NCI-H748 (cell line): ENCODE results near the gene RANGRF.
"Not testable (repeated sequence)": the region's sequence is repeated elsewhere in the genome, so short reads cannot be mapped to it uniquely, and the experiment has no call there.

Experiments
- DNase-seq: peaks from one replicate; lab custom pipeline; 2025; ENCODE audit not compliant: unreplicated experiment; lab: John Stamatoyannopoulos, UW

Gene RANGRF

GRCh38 chr17:8288336-8289102 is at the start of gene RANGRF:
Gene RANGRF, plus strand, starts transcription at chr17:8288670. Its CDS starts 119 bp downstream, at chr17:8288789.
- DNase-seq, result peak; percentile 93

- DNase-seq, result no peak
Observed at GRCh38 chr17:8243827-8244226, 44.6 kb upstream of the RANGRF start.

GRCh38 chr17:8244768-8245167 is 43.7 kb upstream of the RANGRF start:
- no peak for DNase-seq

- DNase-seq, result peak; percentile 99
Observed at GRCh38 chr17:8248751-8249607, 39.5 kb upstream of the RANGRF start, which contains the start of gene PFAS. Gene PFAS, plus strand, starts transcription at chr17:8249289. Its CDS starts 4,649 bp downstream, at chr17:8253938.

GRCh38 chr17:8249621-8250500 is 38.6 kb upstream of the RANGRF start:
- DNase-seq, result no peak

GRCh38 chr17:8251411-8251810 is 37.1 kb upstream of the RANGRF start:
- not testable (repeated sequence) for DNase-seq

GRCh38 chr17:8253801-8254200 is 34.7 kb upstream of the RANGRF start:
- peak; percentile 10 for DNase-seq

GRCh38 chr17:8254881-8255280 is 33.6 kb upstream of the RANGRF start:
- no peak for DNase-seq

- no peak for DNase-seq
Observed at GRCh38 chr17:8255499-8255898, 33.0 kb upstream of the RANGRF start.

- no peak for DNase-seq
Observed at GRCh38 chr17:8256291-8256690, 32.2 kb upstream of the RANGRF start.

GRCh38 chr17:8256691-8257090 is 31.8 kb upstream of the RANGRF start:
- no peak for DNase-seq

- DNase-seq, result no peak
Observed at GRCh38 chr17:8257801-8258200, 30.7 kb upstream of the RANGRF start.

- DNase-seq, result no peak
Observed at GRCh38 chr17:8264320-8264719, 24.1 kb upstream of the RANGRF start.

GRCh38 chr17:8264836-8265542 is 23.5 kb upstream of the RANGRF start:
- DNase-seq, result no peak

GRCh38 chr17:8266648-8267479 is 21.6 kb upstream of the RANGRF start:
- no peak for DNase-seq

GRCh38 chr17:8267480-8268147 is 20.9 kb upstream of the RANGRF start:
- no peak for DNase-seq

GRCh38 chr17:8268550-8269298 is 19.7 kb upstream of the RANGRF start:
- no peak for DNase-seq

- DNase-seq, result no peak
Observed at GRCh38 chr17:8272421-8272820, 16.0 kb upstream of the RANGRF start.
